Activated CD4-positive, alpha-beta T cell treated with anti-CD3 and anti-CD28 coated beads, Interleukin-2, amount 50 U/mL, for 1 hour (primary cell): Measurements from ENCODE around the gene PRRC2A.

ENCODE experiments used
- DNase-seq: peaks from one replicate; pipeline ENCODE4 v3.0.0-alpha.2; 2020

PRRC2A gene

GRCh38 chr6:31626952-31627351, 6.4 kb downstream of the PRRC2A start:
- DNase-seq: no peak

GRCh38 chr6:31627690-31628287, 7.3 kb downstream of the PRRC2A start:
- no peak for DNase-seq

- no peak for DNase-seq
Measured at GRCh38 chr6:31629014-31629413, 8.5 kb downstream of the PRRC2A start.

GRCh38 chr6:31630177-31630934, 9.8 kb downstream of the PRRC2A start:
- no peak for DNase-seq

- no peak for DNase-seq
Measured at GRCh38 chr6:31631209-31631608, 10.7 kb downstream of the PRRC2A start.

- DNase-seq: no peak
Measured at GRCh38 chr6:31631681-31632278, 11.3 kb downstream of the PRRC2A start.

GRCh38 chr6:31632279-31632946, 11.9 kb downstream of the PRRC2A start:
- DNase-seq: no peak

GRCh38 chr6:31633447-31633846, 12.9 kb downstream of the PRRC2A start:
- DNase-seq: no peak

GRCh38 chr6:31634131-31634530, 13.6 kb downstream of the PRRC2A start:
- DNase-seq: no peak

GRCh38 chr6:31634969-31635575, 14.6 kb downstream of the PRRC2A start:
- DNase-seq: no peak

- DNase-seq: no peak
Measured at GRCh38 chr6:31636698-31637596, 16.4 kb downstream of the PRRC2A start.

GRCh38 chr6:31639043-31639442, 18.5 kb downstream of the PRRC2A start:
- DNase-seq: no peak

- no peak for DNase-seq
Measured at GRCh38 chr6:31639449-31639861, 18.9 kb downstream of the PRRC2A start.

- DNase-seq: no peak
Measured at GRCh38 chr6:31640612-31641011, 20.1 kb downstream of the PRRC2A start.

- no peak for DNase-seq
Measured at GRCh38 chr6:31641370-31641769, 20.9 kb downstream of the PRRC2A start.

- DNase-seq: no peak
Measured at GRCh38 chr6:31642798-31643570, 22.5 kb downstream of the PRRC2A start.

- DNase-seq: no peak
Measured at GRCh38 chr6:31643818-31644454, 23.4 kb downstream of the PRRC2A start.

- DNase-seq: no peak
Measured at GRCh38 chr6:31645325-31645724, 24.8 kb downstream of the PRRC2A start.

- DNase-seq: no peak
Measured at GRCh38 chr6:31651602-31652191, 31.2 kb downstream of the PRRC2A start.

- DNase-seq: no peak
Measured at GRCh38 chr6:31652925-31653724, 32.6 kb downstream of the PRRC2A start.
